H54 (cell line): Measurements from ENCODE around the gene SVIP.

Experiments
- DNase-seq: peaks from one replicate; pipeline ENCODE4 v3.0.0; 2011; ENCODE audit warnings: low spot score, mixed read lengths; ENCODE audit not compliant: insufficient read length
- FAIRE-seq: peaks from 3 replicates; lab custom pipeline; 2011; peaks lifted over from hg19 to GRCh38; lab: Jason Lieb, UNC
- POLR2A ChIP-seq: IDR thresholded peaks from 2 replicates; pipeline ENCODE4 v1.6.1; 2011; ENCODE audit warnings: low read depth, mild to moderate bottlenecking, low read length

Gene SVIP

DNA sequence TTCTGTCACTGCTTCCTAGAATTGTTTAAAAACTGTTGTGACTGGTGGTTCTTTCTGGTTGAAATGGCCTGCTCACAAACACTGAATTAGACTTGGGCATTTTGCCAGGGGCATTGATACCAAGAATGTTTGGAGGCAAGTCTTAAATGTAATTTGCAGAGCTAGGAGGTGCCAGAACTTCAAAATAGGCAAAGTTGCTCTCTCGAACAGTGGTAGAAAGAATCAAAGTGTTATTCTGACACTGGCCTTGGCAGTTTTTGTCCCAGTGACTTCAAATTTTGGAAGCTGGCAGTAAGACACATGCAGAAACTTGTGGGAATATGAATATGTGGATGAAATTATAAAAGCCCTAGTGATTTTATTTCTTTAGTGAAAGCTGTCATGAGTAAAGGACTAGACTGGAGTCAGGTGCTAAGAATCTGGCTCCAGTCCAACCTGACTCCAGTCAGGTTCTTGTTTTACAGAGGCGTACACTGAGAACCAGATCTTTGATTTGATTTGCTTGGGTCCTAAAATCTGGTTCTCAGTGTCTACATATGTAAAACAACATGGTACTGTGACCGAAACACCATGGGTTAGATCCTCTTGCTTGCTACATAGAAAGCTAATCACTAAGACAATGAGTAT is 20.9 kb downstream of the SVIP start:
- DNase-seq (no peak), FAIRE-seq (no peak)
- no peak for TF ChIP-seq POLR2A

GRCh38 chr11:22807855-22808570 is 21.6 kb downstream of the SVIP start:
- no peak for TF ChIP-seq POLR2A
- no peak for DNase-seq
- peak; percentile 11 for FAIRE-seq

GRCh38 chr11:22807391-22807790 is 22.2 kb downstream of the SVIP start:
- no peak for FAIRE-seq
- TF ChIP-seq POLR2A: no peak
- no peak for DNase-seq

- DNase-seq: no peak
- no peak for FAIRE-seq
- TF ChIP-seq POLR2A: no peak
Measured at GRCh38 chr11:22802861-22803260, 26.7 kb downstream of the SVIP start.

GRCh38 chr11:22800482-22800881 is 29.1 kb downstream of the SVIP start:
- no peak for DNase-seq
- TF ChIP-seq POLR2A: no peak
- no peak for FAIRE-seq

DNA sequence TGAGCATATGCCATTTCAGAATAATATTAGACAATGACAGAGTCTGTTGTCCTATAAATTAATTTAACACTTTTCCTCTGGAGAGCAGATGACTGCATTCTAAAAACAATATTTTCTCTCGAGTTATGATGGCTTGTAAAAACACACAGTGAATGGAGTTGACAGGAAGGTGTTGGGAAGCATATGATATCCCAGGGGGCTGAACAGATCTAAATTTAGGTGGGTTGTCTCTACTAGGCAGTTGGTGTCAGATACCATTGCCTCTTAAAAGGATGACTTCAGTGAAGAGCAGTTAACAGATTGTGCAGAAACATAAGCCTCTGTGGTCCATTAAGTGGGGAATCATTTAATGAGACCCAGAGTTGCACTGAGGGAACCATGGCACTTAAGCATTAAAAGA is 30.7 kb downstream of the SVIP start:
- DNase-seq: no peak
- TF ChIP-seq POLR2A: no peak
- FAIRE-seq: no peak

GRCh38 chr11:22797047-22797446 is 32.6 kb downstream of the SVIP start:
- FAIRE-seq (no peak), DNase-seq (no peak)
- TF ChIP-seq POLR2A: no peak

- no peak for TF ChIP-seq POLR2A
- DNase-seq: no peak
- FAIRE-seq: peak; percentile 76
Measured at GRCh38 chr11:22795914-22796313, 33.7 kb downstream of the SVIP start.

DNA sequence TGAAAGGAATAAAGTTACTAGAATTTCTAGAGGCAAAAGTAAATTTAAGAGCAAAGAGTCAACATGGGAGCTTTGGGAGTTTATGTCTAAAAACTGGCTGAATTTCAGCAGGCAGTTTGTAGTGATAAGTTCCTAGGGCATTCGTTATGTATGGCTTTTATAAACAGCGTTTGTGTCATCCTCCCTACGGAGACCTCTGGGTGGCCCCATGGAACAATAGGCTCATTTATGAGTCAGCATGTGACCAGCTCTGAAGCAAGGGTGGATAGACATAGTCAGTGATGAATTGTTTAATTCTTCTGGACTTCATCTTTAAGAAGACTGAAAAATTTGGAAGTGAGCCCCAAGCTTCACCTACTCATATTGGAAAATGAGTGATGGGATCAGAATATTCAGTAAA is 37.1 kb downstream of the SVIP start:
- peak; percentile 23 for DNase-seq
- peak; percentile 98 for FAIRE-seq
- no peak for TF ChIP-seq POLR2A

DNA sequence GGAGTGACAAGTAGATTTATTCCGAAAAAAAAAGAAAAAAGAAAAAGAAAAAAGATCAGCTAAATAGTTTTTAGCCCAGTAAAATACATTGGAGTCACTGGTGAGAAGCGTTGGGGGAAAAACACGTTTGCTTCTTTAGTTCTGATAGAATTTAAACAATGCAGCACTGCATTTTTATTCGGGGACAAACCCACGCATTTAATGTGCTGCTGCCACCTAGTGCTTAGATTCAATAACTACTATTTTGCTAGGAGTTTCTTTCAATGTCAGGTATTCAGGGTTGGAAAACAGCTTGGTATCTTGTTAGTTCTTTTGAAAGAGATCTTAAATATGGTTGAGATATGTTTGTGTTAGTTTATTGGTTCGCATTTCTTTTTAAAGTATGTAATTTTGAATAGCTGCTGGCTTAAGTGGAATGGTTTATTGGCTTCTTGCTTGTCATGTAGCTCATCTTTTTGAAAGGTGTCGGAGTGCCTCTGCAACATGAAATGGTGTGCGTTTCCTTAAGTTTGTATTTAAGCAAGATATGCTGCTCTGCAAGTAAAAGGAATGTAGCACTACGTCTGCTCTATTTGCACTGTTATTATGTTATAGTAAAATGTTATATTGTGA is 41.9 kb downstream of the SVIP start:
- DNase-seq (no peak), FAIRE-seq (peak; percentile 94)
- TF ChIP-seq POLR2A: no peak

- no peak for TF ChIP-seq POLR2A
- DNase-seq: no peak
- FAIRE-seq: no peak
Measured at GRCh38 chr11:22787055-22787454, 42.5 kb downstream of the SVIP start.

DNA sequence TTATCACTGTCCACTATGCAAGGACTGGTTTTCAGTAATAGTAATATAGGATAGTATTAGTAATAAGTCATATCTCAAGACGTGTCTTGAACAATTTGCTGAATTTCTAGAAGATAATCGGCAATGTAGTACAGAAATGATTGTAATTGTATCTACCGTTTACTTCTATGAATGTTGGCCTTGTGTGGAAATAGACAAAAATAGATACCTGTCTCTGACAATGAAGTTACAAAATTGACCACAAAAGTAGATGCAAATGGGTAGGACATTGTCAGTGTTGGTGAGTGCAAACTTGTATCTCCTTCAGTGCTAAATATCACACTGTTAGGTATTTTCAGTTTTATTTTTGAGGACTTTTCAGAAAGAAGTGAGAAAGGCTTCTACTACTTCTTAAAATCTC is 43.1 kb downstream of the SVIP start:
- no peak for FAIRE-seq
- no peak for TF ChIP-seq POLR2A

GRCh38 chr11:22785251-22785650 is 44.4 kb downstream of the SVIP start:
- no peak for TF ChIP-seq POLR2A

More for the DNA sequence above, 43.1 kb downstream of the SVIP start:
- no peak for DNase-seq

DNA sequence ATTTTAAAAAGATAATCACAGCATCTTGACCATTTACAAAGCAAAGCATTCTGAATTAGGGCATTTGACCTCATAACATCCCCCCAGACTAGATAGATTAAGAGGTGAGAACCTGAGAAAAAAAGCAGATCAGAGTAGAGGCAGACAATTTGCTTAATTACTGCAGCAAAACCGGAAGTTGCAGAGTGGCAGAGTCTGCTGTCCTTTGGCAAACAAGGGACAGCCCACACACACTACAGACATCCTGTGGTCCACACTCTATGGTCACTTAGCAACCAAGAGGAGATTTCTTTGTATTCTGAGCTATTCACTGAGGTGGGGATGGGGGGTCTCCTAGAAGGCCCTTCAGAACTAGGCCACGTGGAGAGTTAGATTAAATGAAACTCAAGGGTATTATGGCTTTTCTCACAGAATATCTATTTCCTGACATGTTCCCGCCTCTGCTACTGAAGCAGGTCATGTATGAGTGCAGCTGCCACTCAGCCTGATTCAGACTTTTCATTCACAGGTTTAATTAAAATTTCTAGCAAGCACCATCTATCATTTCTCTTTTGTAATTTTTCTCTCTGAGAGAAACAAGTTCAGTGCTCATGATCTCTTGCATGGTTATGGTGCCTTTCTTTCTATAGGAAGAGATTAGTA is 48.5 kb downstream of the SVIP start:
- no peak for TF ChIP-seq POLR2A
- DNase-seq (no peak), FAIRE-seq (no peak)

More at GRCh38 chr11:22785251-22785650, 44.4 kb downstream of the SVIP start:
- FAIRE-seq (no peak), DNase-seq (no peak)

DNA sequence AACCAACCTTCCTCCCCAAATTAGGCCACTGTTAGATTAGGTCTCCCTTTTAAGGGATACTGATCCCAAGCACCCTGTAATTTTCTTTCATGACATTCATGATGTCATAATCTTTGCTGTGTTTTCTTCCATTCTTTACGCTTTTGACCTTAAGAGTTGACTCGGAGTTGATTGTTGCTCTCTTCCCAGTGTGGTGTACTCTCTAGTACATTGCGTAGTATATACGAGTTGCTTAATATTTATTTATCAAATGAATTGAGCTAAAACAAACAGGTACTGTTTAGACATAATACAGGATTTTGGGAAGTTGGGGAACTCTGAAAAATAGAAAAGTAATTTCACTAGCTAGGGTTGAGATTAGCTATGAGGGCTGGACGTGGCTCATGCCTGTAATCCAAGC is 49.8 kb downstream of the SVIP start:
- FAIRE-seq (no peak), DNase-seq (no peak)

More for the DNA sequence above, 49.8 kb downstream of the SVIP start:
- no peak for TF ChIP-seq POLR2A
